Skin epidermis (tissue), 12 donors: ENCODE data around the gene PCA3.

Experiments used
- H3K27ac ChIP-seq, 21 experiments: fragments of 200-600 bp; sonication (generic) in 11 of 21; one replicate each; pipeline ENCODE4 v1.5.0; 2020; ENCODE audit warnings: mild to moderate bottlenecking in 3 of 21, inconsistent platforms in 2 of 21, moderate library complexity in 2 of 21
- H3K4me3 ChIP-seq, 7 experiments: fragments of 200-600 bp; sonication (generic) in 2 of 7; one replicate each; pipeline ENCODE4 v1.5.0; 2020; ENCODE audit warnings: inconsistent platforms in 2 of 7, mild to moderate bottlenecking in 2 of 7, moderate library complexity in 1 of 7

The PCA3 gene

DNA sequence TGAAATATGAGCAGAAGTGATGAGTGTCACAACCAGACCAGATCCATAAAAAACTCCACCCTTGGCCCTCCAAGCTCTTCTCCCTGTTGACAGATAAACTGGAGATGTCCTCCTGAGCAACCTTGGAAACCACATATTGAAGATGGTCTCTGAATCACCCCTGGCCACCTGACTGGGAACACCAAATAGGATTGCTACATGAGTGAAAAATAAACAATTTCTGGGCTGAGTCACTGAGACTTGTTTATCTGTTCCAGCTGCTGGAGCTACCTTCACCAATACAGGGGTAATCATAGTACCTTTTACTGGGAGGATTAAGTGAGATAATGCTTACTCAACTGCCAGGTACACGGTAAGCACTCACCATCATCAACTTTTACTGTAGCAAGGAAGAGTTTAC lies 53.3 kb downstream of the PCA3 start:
- peak overlapping the region in 13 of 21 experiments; percentile 2 to 83 (median 38) for H3K27ac ChIP-seq

DNA sequence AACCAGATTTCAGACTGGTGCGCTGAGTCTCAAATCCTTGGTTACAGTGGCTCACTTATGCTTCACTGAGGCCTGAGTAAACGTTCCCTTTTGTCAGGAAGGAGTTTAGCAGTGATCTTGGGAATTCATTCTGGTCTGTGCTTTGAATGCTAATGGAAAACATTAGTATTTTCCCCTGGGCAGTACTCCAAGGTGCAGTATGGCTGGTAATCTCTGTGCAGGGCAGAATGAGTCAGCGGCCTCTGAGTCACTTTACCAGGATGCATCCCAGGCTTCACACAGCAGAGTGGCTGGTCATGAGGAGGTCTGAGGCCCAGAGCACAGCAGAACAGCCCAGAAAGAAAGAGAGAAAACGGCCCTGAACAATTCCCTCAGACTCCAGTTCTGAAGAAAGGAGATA lies 54.0 kb downstream of the PCA3 start:
- Histone ChIP-seq H3K27ac (peak overlapping the region in 15 of 21 experiments; percentile 3 to 83 (median 58)), H3K4me3 (no peak overlapping the region)

More for the DNA sequence above, 53.3 kb downstream of the PCA3 start:
- H3K4me3 ChIP-seq: no peak overlapping the region

DNA sequence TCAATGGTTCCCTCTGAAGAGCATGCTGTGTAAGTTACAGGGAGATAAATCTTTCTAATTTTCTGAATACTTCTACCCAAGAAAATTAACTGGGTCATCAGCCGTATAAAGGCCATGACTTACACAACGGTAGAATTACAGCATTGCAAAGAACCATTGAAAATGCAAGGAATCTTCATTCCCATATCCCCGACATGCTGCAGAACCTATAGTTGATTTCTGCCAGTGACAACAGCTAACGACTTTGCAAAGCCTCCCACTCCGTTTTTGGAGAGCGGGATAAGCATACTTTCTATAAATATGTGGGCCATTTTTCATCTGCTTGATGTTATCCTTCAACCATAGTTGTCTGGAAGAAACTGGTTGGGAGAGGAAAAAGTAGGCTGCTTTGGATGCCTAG lies 56.2 kb downstream of the PCA3 start:
- Histone ChIP-seq H3K27ac (no peak overlapping the region), H3K4me3 (no peak overlapping the region)

- Histone ChIP-seq H3K4me3 (no peak overlapping the region), H3K27ac (no peak overlapping the region)
These were observed 63.2 kb downstream of the PCA3 start for GRCh38 chr9:76827296-76828080.

DNA sequence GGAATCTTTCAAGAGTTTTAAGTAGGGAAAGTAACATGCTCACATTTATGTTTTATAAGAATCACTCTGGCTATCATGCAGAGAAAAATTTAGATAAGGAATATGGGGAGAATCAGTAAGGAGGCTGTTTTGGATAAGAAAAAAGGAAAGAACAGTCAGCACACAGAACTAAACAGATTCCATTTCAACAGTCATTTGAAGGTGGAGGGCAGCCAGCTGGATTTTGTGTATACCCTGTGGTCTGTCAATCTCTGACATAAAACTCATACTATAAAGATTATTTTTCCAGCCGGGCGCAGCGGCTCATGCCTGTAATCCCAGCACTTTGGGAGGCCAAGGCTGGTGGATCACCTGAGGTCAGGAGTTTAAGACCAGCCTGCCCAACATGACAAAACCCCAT lies 64.2 kb downstream of the PCA3 start:
- no peak overlapping the region for H3K27ac ChIP-seq
- no peak overlapping the region for H3K4me3 ChIP-seq

DNA sequence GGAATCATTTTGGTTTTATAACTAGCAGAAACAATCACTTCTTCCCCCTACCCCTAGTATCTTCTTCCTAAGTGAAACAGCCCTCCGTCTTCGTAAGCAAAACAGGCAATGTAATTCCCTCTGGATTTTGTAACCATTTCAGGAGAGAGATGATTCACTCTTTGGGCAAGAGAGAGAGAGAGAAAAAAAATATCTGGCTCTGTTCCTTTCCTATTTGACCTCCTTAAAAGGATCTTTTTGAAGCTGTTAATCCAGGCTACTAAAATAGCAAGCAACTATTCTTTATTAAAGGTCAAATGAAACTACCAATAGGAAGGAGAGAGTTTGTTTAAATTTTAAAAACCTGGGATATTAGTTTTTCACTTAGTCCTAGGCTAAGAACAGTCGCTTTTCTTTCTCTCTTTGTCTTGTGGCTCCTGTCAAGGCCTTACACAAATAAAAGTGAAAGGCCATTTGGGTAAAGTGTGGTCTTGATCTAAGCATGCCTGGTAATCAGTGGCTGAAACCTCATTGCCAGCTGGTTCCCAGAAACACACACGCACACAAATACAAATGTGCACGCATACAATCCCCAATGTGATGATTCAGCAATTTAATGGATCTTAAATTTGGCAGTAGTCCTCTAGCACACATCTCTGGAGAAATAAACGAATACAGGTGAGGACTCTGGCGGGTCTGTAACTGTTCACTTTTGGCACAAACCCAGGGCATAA lies 71.5 kb downstream of the PCA3 start:
- Histone ChIP-seq H3K4me3 (no peak overlapping the region), H3K27ac (peak overlapping the region in 17 of 21 experiments; percentile 1 to 84 (median 40))
